PC-3 (cell line): ENCODE results near the gene CFAP91.

Source experiments
- EZH2 ChIP-seq: fragments of 300-600 bp; sonication (generic); IDR thresholded peaks from one replicate; pipeline ENCODE4 v1.6.1; 2017; ENCODE audit warnings: antibody characterized with exemption, mild to moderate bottlenecking, low read length; ENCODE audit not compliant: unreplicated experiment
- EZH2phosphoT487 ChIP-seq: fragments of 300-600 bp; sonication (generic); IDR thresholded peaks from 2 replicates; pipeline ENCODE4 v1.6.1; 2018; ENCODE audit warnings: mild to moderate bottlenecking, antibody characterized with exemption, low read length, borderline replicate concordance
- TF ChIP-seq, protein P1 (sequence below): fragments of 300-600 bp; sonication (generic); conservative IDR thresholded peaks from 2 replicates; pipeline ENCODE4 v1.5.1; 2017; ENCODE audit warnings: antibody characterized with exemption, low read depth, mild to moderate bottlenecking, low read length

DNA sequence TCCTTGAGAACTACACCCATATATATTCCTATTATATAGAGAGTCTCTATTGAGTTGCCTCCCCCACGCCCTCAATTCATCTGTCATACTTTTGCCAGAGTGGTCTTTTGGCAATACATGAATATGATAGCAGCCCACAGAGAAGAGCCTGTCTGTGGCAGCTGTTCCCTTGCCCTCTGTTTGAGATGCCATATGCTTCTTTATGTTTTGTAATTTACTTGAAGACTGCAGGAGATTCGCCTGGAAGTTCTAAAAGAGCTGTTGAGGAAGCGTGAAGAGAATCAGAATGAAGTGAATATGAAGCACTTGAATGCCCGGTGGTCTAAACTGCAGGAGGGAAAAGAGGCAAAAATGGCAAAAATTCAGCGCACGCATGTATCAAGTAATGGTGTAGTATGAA, 27.2 kb downstream of the CFAP91 start:
- TF ChIP-seq, protein P1, sequence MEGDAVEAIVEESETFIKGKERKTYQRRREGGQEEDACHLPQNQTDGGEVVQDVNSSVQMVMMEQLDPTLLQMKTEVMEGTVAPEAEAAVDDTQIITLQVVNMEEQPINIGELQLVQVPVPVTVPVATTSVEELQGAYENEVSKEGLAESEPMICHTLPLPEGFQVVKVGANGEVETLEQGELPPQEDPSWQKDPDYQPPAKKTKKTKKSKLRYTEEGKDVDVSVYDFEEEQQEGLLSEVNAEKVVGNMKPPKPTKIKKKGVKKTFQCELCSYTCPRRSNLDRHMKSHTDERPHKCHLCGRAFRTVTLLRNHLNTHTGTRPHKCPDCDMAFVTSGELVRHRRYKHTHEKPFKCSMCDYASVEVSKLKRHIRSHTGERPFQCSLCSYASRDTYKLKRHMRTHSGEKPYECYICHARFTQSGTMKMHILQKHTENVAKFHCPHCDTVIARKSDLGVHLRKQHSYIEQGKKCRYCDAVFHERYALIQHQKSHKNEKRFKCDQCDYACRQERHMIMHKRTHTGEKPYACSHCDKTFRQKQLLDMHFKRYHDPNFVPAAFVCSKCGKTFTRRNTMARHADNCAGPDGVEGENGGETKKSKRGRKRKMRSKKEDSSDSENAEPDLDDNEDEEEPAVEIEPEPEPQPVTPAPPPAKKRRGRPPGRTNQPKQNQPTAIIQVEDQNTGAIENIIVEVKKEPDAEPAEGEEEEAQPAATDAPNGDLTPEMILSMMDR, result no peak
- TF ChIP-seq EZH2phosphoT487, result no peak
- no peak for TF ChIP-seq EZH2
